NCI-H226 (cell line): ENCODE data around the gene NUP210.
"Not testable (repeated sequence)": the region's sequence is repeated elsewhere in the genome, so short reads cannot be mapped to it uniquely, and the experiment has no call there.

Experiments
- DNase-seq: peaks from one replicate; pipeline ENCODE4 v3.0.0-alpha.2; 2015

NUP210 gene

GRCh38 chr3:13428678-13429077, 8.6 kb upstream of the NUP210 start:
- DNase-seq: not testable (repeated sequence)

GRCh38 chr3:13427662-13428603, 7.8 kb upstream of the NUP210 start:
- no peak for DNase-seq

GRCh38 chr3:13426591-13426990, 6.5 kb upstream of the NUP210 start:
- no peak for DNase-seq

GRCh38 chr3:13425689-13426088, 5.6 kb upstream of the NUP210 start:
- DNase-seq: no peak

GRCh38 chr3:13424865-13425617, 4.9 kb upstream of the NUP210 start:
- DNase-seq: no peak

DNA sequence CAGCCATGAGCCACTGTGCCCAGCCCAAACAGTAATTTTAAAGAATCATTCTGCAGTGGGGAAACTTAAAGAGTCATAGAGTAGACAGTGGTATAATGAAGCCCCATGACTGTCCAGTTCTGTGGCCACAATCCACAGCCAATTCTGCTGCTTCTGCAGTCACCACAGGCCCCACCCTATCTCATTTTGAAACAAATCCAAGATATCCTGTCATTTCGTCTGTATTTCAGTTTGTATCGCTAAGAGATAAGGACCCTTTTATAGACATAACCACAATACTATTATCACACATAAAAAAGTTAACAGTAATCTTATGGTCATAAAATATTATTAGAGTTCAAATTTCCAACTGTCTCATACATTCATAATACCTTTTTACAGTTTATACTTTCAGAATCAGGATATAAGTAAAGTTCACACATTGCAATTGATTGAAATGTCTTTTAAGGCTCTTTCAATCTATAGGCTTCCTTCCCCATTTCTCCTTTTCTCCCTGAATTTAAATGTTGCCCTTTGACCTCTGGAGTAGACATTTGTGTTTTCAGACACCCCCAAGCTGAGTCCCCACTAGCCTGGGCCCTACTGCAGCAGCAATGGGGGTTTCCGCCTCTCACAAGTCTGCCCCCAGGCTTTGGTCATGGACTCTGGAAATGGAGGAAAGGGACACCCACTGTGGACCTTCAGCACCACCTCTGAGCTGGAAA, 4.2 kb upstream of the NUP210 start:
- DNase-seq: no peak

- no peak for DNase-seq
Observed at GRCh38 chr3:13420831-13421765, 976 bp upstream of the NUP210 start.

DNA sequence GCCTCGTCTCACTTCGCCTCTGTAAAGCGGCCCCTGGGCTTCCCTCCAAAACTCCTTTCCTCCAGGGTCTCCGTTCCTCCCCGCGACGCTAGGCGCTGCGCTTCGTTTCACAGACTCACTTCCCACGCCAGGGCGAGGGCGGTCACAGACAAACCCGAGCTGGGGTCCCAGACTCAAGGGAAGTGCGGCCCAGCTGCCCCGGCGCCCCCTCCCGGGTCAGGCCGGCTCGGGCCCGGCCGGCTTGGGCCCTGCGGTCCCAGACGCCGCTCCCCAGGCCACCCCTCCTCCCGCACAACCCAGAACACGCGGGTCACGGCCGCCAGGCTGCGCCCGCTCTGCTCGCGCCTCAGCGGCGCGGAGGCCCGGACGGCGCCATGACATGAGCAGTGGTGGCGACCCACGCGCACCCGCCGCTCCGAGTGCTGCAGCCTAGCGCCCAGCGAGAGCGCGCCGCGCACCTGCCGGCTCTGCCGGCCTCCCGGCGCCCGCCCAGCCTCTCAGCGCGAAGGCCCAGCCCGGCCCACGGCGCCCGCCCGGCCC, 547 bp downstream of the NUP210 start:
- peak; percentile 33 for DNase-seq

DNA sequence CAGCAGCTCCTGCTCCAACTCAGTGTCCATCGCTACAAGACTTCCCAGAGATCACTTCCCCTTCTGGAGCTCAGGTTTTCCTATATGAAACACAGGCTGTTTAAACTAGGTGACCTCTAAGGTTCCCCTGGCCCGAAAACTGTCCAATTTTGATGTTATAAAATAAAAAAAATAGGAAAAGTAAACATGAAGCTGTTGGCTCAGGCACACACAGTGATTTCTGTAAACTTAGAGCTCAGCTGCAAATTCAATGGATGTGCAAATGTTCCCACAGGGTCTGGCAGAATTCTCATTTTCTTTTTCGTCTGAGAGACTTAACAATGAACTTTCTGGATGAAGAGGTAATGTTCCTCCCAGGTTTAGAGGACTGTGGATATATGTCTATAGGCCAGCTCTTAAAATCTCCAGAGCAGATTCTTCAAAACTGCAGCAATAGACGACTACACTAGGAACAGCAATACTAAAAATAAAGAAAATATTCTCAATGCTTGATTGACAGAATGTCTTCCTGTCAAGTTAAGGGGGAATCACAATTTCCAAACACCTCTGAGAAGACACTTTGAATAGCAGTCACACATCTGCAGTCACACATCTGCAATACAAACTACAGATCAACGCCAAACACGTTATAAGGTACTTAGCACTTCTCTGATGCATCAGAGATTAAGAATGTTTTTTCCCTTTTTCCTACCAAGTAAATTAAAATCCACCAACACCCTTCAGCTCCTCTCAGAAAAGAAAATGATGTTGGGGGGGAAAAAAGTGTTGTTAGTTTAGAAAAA, 2.8 kb downstream of the NUP210 start:
- no peak for DNase-seq

DNA sequence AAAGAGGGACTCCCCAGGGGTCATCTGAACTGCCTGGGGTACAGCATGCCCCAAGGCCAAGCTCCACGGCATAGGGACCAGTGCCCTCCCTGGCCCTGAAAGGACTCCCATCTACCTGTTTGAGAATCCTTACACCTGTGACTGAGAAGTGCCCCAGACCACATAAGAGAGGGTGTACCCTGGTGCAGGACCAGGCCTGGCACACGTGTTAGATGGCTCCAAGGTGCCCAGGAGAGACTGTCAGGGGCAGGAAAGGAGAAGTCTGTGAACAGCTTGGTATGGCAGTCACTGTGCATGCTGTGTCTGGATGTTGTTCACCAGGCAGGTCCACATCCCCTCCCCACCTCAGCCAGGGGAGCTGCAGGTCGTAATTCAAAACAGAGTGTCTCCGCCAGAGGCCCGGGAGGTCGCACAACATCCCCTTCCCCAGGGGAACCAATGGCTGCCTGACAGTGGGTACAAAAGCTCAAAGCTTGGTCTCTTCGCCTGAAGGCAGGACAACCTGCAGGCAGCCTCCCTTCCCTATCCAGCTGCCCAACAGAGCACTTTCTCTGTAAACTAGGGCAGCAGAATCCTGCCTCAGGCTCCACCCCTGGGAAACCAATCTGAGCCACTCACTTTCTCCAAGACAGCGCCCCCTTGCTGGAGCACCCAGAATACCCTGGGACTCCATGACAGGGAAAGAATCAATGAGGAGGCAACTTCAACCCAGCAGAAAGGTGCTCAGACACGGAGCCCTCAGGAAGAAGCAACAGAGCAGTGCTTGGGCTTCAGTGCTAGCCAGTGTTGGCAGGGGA, 3.9 kb downstream of the NUP210 start:
- no peak for DNase-seq

- no peak for DNase-seq
Observed at GRCh38 chr3:13415236-13415986, 4.7 kb downstream of the NUP210 start.

- DNase-seq: peak; percentile 23
Observed at GRCh38 chr3:13414040-13414729, 5.9 kb downstream of the NUP210 start.

- no peak for DNase-seq
Observed at GRCh38 chr3:13411186-13411860, 8.8 kb downstream of the NUP210 start.

DNA sequence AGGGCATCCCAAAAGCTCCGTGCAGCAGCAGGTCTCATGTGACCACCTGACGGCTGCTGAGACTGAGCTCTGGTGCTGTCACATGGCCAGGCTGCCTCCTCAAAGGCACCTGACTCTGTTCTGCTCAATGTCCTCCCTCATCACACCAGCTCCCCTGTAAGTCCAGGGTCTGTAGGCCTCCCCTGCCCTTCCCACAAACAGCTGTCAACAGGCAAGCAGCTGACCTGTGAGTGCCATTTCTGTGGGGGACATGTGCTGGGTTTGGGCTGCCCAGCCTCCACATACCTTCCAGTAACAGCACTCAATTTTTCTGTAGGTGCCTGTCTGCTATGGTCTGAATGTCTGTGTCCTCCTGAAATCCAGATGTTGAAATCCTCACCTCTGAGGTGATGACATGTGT, 11.2 kb downstream of the NUP210 start:
- DNase-seq: no peak

- DNase-seq: no peak
Observed at GRCh38 chr3:13407926-13408325, 12.2 kb downstream of the NUP210 start.

DNA sequence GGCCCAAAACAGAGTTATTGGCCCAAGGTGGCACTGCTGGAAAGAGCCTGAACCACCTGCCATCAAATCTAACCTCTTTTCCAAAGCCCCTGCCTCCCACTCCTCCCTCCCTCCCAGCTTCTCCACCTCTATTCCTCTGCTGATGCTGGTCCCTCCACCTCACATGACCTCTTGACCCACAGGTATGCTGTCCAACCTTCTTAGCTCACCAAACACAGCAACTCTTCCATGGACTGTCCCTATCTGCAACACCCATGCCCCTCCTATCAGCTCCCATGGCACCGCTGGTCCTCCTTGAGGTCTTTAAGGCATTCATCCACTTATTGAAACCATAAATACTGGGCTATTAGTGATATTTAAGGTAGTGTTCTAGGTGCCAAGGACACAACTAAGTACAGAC, 12.6 kb downstream of the NUP210 start:
- DNase-seq: no peak

DNA sequence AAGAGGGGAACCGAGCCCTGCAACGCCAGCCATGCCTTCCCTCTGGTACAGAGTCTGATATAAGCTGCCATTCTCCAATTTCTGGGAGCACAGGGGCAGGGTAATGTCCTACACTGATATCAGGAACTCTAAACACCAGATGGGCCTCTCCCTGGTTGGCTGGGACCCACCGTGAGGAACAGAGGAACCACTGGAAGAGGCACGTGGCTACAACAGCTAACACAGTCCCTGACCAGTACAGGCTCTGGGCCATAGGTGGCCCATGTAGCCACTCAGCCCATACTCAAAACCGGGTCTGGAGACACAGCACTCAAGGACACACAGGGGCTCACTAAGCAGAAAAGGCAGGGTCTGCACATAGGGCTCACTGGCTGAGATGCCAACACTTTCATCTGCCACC, 13.9 kb downstream of the NUP210 start:
- DNase-seq: no peak

GRCh38 chr3:13405614-13406013, 14.5 kb downstream of the NUP210 start:
- no peak for DNase-seq
